Epithelial cell of prostate (primary cell): ENCODE data around the gene CAPN15.

Source experiments
- DNase-seq: peaks from one replicate; pipeline ENCODE4 v3.0.0-alpha.2; 2011; ENCODE audit warnings: low read depth, low spot score
- H3K27ac ChIP-seq: fragments of 450-650 bp; 2 replicates; pipeline ENCODE4 v1.5.1; 2017; ENCODE audit warnings: mild to moderate bottlenecking

Gene CAPN15

DNA sequence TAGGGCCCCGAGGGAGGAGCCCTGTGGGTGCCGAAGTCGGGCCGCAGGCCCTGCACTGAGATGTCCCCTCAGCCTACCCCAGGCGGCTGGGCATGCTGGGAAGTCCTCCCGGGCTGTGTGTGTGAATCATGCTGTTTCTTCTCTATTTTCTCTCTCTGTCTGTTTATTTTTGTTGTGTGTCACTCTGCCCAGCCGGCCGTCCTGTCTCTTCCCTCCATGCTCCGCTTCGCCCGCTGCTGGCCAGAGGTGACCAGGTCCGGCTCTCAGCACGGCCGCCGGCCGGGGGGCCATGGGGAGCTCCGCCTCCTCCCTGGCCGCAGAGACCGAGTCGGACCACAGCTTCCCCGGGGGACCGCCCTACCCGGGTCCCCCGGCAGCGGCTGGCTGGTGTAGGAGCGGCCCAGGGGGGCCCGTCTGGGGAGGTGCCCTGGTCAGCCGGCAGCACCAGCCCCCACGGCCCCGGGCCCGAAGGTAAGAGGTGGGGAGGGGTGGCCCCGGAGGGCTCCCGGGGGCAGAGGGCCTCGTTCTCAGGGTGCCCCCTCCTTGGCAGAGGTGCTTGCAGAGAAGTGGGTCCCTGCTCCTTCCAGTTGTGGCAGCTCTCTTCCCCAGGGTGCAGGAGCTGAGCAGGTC is 12.5 kb downstream of the CAPN15 start:
- no peak for DNase-seq
- H3K27ac ChIP-seq, result no peak overlapping the region

DNA sequence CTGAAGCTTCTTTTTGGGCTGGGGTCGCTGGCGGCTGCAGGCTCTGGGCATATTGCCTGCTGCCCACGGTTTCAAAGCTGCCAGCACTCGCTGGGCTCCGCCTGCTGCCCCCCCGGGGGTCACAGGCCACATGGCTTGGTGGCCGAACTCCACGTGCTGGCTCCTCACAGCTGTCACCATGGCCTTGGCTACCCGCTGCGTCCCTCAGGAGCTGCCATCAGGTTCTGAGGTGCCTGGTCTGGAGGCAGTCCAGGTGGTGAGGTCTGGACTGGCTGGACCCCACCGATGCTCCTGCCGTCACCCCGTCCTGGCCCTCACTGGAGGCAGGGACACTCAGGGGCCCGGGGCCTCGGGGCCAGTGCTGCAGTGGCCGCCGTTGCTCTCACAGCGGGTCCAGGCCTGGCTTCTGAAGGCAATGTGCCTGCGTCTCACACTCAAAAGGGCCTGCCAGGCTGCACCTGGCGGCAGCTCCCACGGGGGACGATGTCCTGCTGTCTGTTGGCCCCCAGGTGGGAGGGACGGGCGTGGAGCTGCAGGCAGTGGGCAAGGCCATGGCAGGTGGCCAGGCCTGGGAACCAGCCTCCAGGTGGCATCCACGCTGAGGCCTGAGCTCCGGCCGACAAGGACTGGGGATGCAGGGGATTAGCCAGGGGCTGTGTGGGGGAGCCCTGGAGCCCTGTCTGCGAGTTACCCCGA is 13.3 kb downstream of the CAPN15 start:
- no peak for DNase-seq
- no peak overlapping the region for H3K27ac ChIP-seq

- no peak overlapping the region for H3K27ac ChIP-seq
Observed at GRCh38 chr16:543301-544164, 16.0 kb downstream of the CAPN15 start.

DNA sequence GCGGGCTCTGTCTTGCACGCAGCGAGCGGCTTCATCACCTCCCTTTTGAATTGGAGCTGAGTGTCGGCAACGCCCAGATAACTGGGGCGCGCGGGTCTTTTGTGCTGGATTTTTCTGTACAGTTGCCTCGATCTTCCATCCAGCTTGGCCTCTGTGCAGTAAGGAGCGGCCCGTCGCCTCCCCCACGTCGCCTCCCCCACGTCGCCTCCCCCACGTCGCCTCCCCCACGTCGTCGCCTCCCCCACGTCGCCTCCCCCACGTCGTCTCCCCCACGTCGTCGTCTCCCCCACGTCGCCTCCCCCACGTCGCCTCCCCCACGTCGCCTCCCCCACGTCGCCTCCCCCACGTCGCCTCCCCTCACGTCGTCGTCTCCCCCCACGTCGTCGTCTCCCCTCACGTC is 17.0 kb downstream of the CAPN15 start:
- no peak for DNase-seq
- H3K27ac ChIP-seq, result no peak overlapping the region

More at GRCh38 chr16:543301-544164, 16.0 kb downstream of the CAPN15 start:
- no peak for DNase-seq

- DNase-seq, result no peak
- H3K27ac ChIP-seq, result no peak overlapping the region
Observed at GRCh38 chr16:546909-547770, 19.6 kb downstream of the CAPN15 start.

GRCh38 chr16:548586-548985 is 21.1 kb downstream of the CAPN15 start:
- H3K27ac ChIP-seq, result no peak overlapping the region
- DNase-seq, result no peak

DNA sequence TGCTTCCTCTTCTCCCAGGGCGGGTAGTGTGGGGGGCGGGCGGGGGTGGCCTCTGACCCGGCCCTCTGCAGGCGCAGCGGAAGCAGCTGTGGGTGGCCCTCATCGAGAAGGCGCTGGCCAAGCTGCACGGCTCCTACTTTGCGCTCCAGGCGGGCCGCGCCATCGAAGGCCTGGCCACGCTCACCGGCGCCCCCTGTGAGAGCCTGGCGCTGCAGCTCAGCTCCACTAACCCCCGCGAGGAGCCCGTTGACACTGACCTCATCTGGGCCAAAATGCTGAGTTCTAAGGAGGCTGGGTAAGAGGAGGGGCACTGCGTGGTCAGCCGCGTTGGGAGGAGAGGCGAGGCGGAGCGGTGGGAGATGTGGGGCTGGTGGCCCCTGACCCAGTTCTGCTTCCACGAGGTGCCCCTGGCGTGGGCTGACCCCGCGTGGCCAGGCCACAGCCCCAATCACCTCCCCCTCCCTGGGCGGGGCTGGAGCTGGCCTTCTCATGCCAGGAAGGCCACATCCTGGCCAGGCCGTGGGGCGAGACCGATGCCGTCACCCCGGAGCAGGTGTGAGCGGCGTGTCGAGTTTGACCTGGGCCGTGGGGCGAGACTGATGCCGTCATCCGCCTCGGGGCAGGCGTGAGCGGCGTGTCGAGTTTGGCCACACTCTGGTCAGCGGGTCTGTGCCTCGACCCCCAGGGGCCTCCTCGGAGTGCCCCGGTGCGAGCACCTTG is 22.2 kb downstream of the CAPN15 start:
- H3K27ac ChIP-seq, result no peak overlapping the region
- DNase-seq, result no peak

DNA sequence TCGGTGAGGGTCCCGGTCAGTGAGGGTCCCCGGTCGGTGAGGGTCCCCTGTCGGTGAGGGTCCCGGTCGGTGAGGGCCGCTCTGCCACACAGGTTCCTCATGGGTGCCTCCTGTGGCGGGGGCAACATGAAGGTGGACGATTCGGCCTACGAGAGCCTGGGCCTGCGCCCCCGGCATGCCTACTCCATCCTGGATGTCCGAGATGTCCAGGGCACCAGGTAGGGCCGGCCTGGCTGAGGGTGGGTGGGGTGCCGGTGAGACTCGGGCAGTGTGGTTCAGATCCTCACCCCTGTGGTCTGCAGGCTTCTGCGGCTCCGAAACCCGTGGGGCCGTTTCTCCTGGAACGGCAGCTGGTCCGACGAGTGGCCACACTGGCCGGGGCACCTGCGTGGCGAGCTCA is 23.7 kb downstream of the CAPN15 start:
- no peak for DNase-seq
- H3K27ac ChIP-seq, result no peak overlapping the region

GRCh38 chr16:552171-552570 is 24.7 kb downstream of the CAPN15 start:
- no peak overlapping the region for H3K27ac ChIP-seq
- no peak for DNase-seq

DNA sequence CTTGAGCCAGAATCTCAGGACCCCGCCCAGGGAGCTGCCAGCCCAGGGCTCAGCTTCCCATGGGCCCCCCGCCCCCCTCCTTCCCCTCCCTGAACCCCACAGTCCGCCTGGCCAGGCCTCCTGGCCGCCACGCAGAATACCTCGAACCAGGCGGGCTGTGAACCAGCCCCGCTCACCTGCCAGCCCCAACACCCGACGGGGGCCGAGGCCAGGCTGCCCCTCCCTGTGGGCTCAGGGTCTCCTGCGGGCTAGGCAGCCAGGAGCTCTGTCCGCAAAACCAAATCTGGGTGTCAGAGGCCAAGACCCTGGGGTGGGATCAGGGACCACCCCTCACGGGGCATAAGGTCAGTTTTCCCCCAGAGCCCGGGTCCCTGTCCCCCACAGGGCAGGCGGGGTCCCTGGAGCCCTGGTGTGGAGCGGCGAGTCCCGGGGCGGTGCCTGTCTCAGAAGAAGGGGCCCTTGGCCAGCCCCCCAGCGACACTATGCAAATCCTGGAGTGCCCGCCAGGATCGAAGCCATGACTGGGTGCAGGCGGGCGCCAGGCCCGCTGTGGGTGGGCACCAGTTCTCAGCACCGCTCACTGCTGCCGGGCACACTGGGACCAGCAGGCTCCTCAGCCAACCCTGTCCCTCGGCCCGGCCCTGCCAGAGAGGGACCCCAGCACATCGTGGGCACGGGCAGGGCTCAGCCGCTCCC is 26.2 kb downstream of the CAPN15 start:
- no peak overlapping the region for H3K27ac ChIP-seq
- no peak for DNase-seq

DNA sequence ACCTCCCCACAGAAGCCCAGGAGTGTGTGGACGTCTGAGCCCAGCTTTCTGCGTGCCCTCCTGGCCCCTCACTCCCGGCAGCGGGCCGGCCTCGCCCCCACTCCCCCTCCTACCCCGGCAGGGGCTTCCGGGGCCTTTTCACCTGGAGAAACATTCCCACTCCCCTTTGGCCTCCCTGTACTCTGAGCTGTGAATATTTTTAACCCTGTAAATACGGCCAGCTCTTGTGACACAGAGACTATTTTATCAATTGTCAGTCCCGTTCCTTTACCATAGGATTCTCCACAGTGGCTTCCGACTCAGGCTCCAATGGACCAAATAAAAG is 26.7 kb downstream of the CAPN15 start:
- DNase-seq, result no peak

GRCh38 chr16:554640-555365 is 27.3 kb downstream of the CAPN15 start:
- DNase-seq, result no peak
- H3K27ac ChIP-seq, result peak overlapping the region; percentile 31

More for the DNA sequence above, 26.7 kb downstream of the CAPN15 start:
- no peak overlapping the region for H3K27ac ChIP-seq

DNA sequence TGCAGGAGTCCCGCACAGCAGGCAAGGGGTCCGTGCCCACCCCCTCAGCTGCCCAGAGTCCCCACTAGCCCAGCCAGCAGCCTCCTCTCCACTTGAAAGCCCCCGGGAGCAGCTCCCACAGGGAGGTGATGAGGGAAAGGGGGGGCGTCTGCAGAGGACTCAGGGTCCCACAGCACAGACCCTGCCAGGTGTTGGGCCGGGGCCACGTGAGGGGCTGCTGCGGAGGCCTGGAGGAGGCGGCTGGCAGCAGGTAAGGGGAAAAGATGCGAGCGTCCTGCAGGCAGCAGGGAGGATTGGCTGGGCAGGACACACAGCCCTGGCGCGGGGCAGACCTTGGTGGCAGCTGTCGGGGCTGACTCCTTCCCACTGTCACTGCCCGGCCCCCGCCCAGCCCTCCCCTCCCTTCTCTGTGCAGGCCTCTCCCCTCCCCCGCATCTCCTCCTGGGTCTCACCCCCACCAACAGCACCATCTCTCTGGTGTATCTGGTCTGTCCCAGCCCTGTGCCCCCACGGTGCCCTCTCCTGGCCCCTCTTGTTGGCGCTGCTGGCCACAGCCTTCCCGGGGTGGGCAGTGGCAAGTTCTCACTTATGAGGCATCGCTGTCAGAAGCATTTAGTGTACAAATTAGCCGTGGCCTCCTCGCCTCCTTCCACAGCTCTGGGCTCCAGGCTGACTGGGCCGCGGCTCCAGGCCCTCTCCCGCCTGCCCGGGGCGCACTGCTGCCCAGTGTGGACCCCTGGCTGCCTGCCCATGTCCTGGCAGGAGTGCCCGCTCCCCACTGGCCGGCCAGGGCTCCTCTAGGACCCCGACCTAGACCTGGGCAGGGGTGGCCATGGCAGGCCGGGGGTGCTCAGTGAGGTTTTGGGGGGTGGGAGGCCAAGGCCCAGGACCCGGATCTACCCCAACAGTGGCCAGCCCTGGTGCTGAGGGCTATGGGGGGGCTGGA is 28.3 kb downstream of the CAPN15 start:
- no peak for DNase-seq
- H3K27ac ChIP-seq, result peak overlapping the region; percentile 31

GRCh38 chr16:556474-557173 is 29.1 kb downstream of the CAPN15 start:
- no peak overlapping the region for H3K27ac ChIP-seq
- no peak for DNase-seq

GRCh38 chr16:557463-558297 is 30.2 kb downstream of the CAPN15 start:
- H3K27ac ChIP-seq, result no peak overlapping the region
- DNase-seq, result no peak
